K562 (cell line): ENCODE results near the gene MYOM3. TPM values are rescaled to one million over a fixed set of nuclear protein-coding genes. Genes with fewer than 3 reads are reported as not detected.
A peak's percentile ranks its signal among the peaks of the same experiment; 100 is the strongest.

Experiments
- CTCF ChIP-seq, 3 experiments: IDR thresholded peaks in 2 of 3; conservative IDR thresholded peaks in 1 of 3; 2 replicates each; pipeline ENCODE4 v1.5.1; 2011 to 2012; ENCODE audit warnings: low read length in 3 of 3, mild to moderate bottlenecking in 3 of 3, control low read depth in 2 of 3, improper control_type of control experiment in 1 of 3, inconsistent platforms in 1 of 3, low read depth in 1 of 3, mixed read lengths in 1 of 3, moderate library complexity in 1 of 3; ENCODE audit not compliant: insufficient read depth in 2 of 3
- E2F6 ChIP-seq, 2 experiments: IDR thresholded peaks; 2 replicates each; pipeline ENCODE4 v1.6.1; 2011; ENCODE audit warnings: borderline replicate concordance in 1 of 2, control low read depth in 1 of 2, low read depth in 1 of 2, low read length in 1 of 2, mild to moderate bottlenecking in 1 of 2, mixed read lengths in 1 of 2, moderate library complexity in 1 of 2; ENCODE audit not compliant: insufficient read depth in 1 of 2, insufficient read length in 1 of 2, poor library complexity in 1 of 2, severe bottlenecking in 1 of 2; ENCODE audit errors: extremely low read depth in 1 of 2
- HCFC1 ChIP-seq: IDR thresholded peaks from 2 replicates; pipeline ENCODE4 v1.6.1; 2012; ENCODE audit warnings: low read depth, low read length, improper control_type of control experiment
- HSF4 ChIP-seq: fragments of 250-450 bp; sonication (Bioruptor Pico); IDR thresholded peaks from 2 replicates; pipeline ENCODE4 v2.1.2; 2022; ENCODE audit warnings: mild to moderate bottlenecking, moderate library complexity, borderline replicate concordance
- L3MBTL2 ChIP-seq: fragments of 450-650 bp; IDR thresholded peaks from 2 replicates; pipeline ENCODE4 v1.6.1; 2016; ENCODE audit warnings: mild to moderate bottlenecking, moderate library complexity
- LCOR ChIP-seq: sonication (generic); formaldehyde crosslinking; IDR thresholded peaks from 2 replicates; pipeline ENCODE4 v1.8.0; 2022; ENCODE audit warnings: mild to moderate bottlenecking, missing genetic modification reagents
- MYC ChIP-seq, 2 experiments: fragments of 250-450 bp in 1 of 2; sonication (Bioruptor Pico) in 1 of 2; IDR thresholded peaks; 2 replicates each; pipeline versions ENCODE4 v1.5.1 to v1.6.1; 2012 to 2021; ENCODE audit warnings: low read depth in 2 of 2, borderline replicate concordance in 1 of 2, improper control_type of control experiment in 1 of 2, low read length in 1 of 2, mild to moderate bottlenecking in 1 of 2, moderate library complexity in 1 of 2
- RERE ChIP-seq: sonication (generic); formaldehyde crosslinking; IDR thresholded peaks from 2 replicates; pipeline ENCODE4 v1.8.0; 2023; ENCODE audit warnings: missing genetic modification reagents, mild to moderate bottlenecking, borderline replicate concordance
- SMAD2 ChIP-seq: fragments of 150-350 bp; IDR thresholded peaks from 2 replicates; pipeline ENCODE4 v1.6.1; 2014; ENCODE audit warnings: low read depth, mild to moderate bottlenecking, low read length
- TAF15 ChIP-seq: fragments of 200-400 bp; formaldehyde crosslinking; IDR thresholded peaks from 2 replicates; pipeline ENCODE4 v1.6.1; 2017; ENCODE audit warnings: mild to moderate bottlenecking, low read depth, low read length, moderate library complexity
- TAF9B ChIP-seq: fragments of 450-650 bp; IDR thresholded peaks from 2 replicates; pipeline ENCODE4 v1.6.1; 2018; ENCODE audit warnings: mild to moderate bottlenecking; ENCODE audit not compliant: partially characterized antibody
- TAL1 ChIP-seq: fragments of 450-650 bp; IDR thresholded peaks from 2 replicates; pipeline ENCODE4 v1.6.1; 2016; ENCODE audit warnings: mild to moderate bottlenecking
- TCF7 ChIP-seq: sonication (generic); IDR thresholded peaks from 2 replicates; pipeline ENCODE4 v1.6.1; 2016; ENCODE audit warnings: antibody characterized with exemption, borderline replicate concordance
- TGIF2 ChIP-seq: sonication (generic); formaldehyde crosslinking; IDR thresholded peaks from 2 replicates; pipeline ENCODE4 v1.8.1; 2022; ENCODE audit warnings: mild to moderate bottlenecking, missing genetic modification reagents, moderate library complexity
- ZNF197 ChIP-seq: fragments of 200-800 bp; sonication (Bioruptor generic); IDR thresholded peaks from 2 replicates; pipeline ENCODE4 v1.6.1; 2016; ENCODE audit warnings: low read depth, missing genetic modification characterization, missing compliant biosample characterization
- ZNF740 ChIP-seq, 3 experiments: fragments of 200-800 bp in 1 of 3; sonication (Bioruptor generic) in 1 of 3; sonication (generic) in 1 of 3; formaldehyde crosslinking in 1 of 3; IDR thresholded peaks; 2 replicates each; pipeline versions ENCODE4 v1.6.1 to v1.8.0; 2016 to 2022; ENCODE audit warnings: mild to moderate bottlenecking in 2 of 3, missing compliant biosample characterization in 2 of 3, missing genetic modification characterization in 2 of 3, missing genetic modification reagents in 1 of 3
- polyA plus RNA-seq, 8 experiments: library from polyadenylated mRNA; depleted of rRNA in 4 of 8; stranded (reverse) in 5 of 8; unstranded in 3 of 8; fragments of >200 nt; fragmentation: Nextera tagmentation in 2 of 8; fragmentation: Illumina TruSeq in 1 of 8; extraction: Ambion mirVana in 2 of 8; extraction: Trizol in 1 of 8; gene quantifications; 2 replicates each; pipeline versions ENCODE4 v1.2.1 to v1.2.3, GENCODE V29; 2011 to 2014; ENCODE audit warnings: inconsistent platforms in 1 of 8, missing spikeins in 1 of 8
- total RNA-seq, 7 experiments: library from RNA; depleted of rRNA in 6 of 7; stranded (reverse); fragments of >200 nt in 6 of 7; fragmentation: Illumina TruSeq in 2 of 7; extraction: Trizol in 2 of 7; gene quantifications; 2 replicates each; pipeline versions ENCODE4 v1.2.1 to v1.2.3, GENCODE V29; 2011 to 2021; ENCODE audit warnings: low replicate concordance in 1 of 7

The MYOM3 gene
- total and polyA plus RNA-seq, 9 of the 15 experiments (the other 6 are each of a cell fraction or from before 2014, with no cell fraction given), result 0.01 TPM; not detected in 8

GRCh38 chr1:24111996-24112779, at the start of gene MYOM3 (continued):
- no peak for TF ChIP-seq ZNF197
- TF ChIP-seq TGIF2 (CRISPR knock-in tag), result no peak
- TF ChIP-seq ZNF740 (CRISPR knock-in tag; IDR thresholded peaks at IDR 0.05), result no peak
- TF ChIP-seq ZNF740 (tag; IDR thresholded peaks at IDR 0.05), result no peak
- TF ChIP-seq SMAD2, result no peak
- peak; percentile 82 to 89 (median 84) for TF ChIP-seq CTCF (IDR thresholded peaks at IDR 0.05 in 2 of 3, conservative IDR thresholded peaks at IDR 0.05 in 1 of 3; ENCODE audit: insufficient read depth in 2 of 3, low read depth in 1 of 3, low read length in 3 of 3)
- peak in 1 of 2 experiments; percentile 19 for TF ChIP-seq E2F6 (IDR thresholded peaks at IDR 0.05; ENCODE audit: borderline replicate concordance in 1 of 2, extremely low read depth in 1 of 2, insufficient read depth in 1 of 2, insufficient read length in 1 of 2, low read depth in 1 of 2, low read length in 1 of 2, poor library complexity in 1 of 2, severe bottlenecking in 1 of 2)
- TF ChIP-seq HSF4, result no peak
- no peak for TF ChIP-seq TAL1
- TF ChIP-seq TCF7, result no peak
- no peak for TF ChIP-seq HCFC1
- no peak for TF ChIP-seq TAF9B
- no peak for TF ChIP-seq LCOR (CRISPR knock-in tag)
- no peak for TF ChIP-seq RERE (CRISPR knock-in tag)
- peak; percentile 67 for TF ChIP-seq MYC (IDR thresholded peaks at IDR 0.05; ENCODE audit: low read depth, low read length)
- TF ChIP-seq MYC (CRISPR knock-in tag; IDR thresholded peaks at IDR 0.05; ENCODE audit: borderline replicate concordance, low read depth), result no peak
- no peak for TF ChIP-seq TAF15
- peak; percentile 50; the same call in 1 of the 2 replicates for TF ChIP-seq L3MBTL2
